Measurements from ENCODE around the gene KAZALD1. TPM values are rescaled to one million over a fixed set of nuclear protein-coding genes. Genes with fewer than 3 reads are reported as not detected.

KAZALD1 gene
- total and polyA plus RNA-seq, 2 donors from 2014 or later = 9.7 to 9.8 TPM

- Histone ChIP-seq H3K27ac (ENCODE audit: low read depth in 2 of 2, low read length in 2 of 2) (no peak overlapping the region), H3K4me3 (ENCODE audit: low read length in 3 of 3) (no peak overlapping the region), H3K36me3 (ENCODE audit: control insufficient read depth in 2 of 3, insufficient read depth in 3 of 3, low read length in 3 of 3) (no peaks in the 10 kb centered on the region), H3K27me3 (ENCODE audit: control insufficient read depth, insufficient read depth, low read length) (peaks cover 10% of the 10 kb centered on the region), H3K9ac (ENCODE audit: low read length in 3 of 3) (no peak overlapping the region), H3K9me3 (ENCODE audit: control insufficient read depth in 2 of 3, insufficient read depth in 1 of 3, low read length in 3 of 3) (no peaks in the 10 kb centered on the region), H3K4me1 (ENCODE audit: control insufficient read depth in 2 of 3, insufficient read depth in 2 of 3, low read depth in 1 of 3, low read length in 3 of 3) (no peaks in the 10 kb centered on the region)
- no peak for TF ChIP-seq CTCF (IDR thresholded peaks at IDR 0.05; ENCODE audit: borderline replicate concordance, extremely low read depth, insufficient read depth)
- no peak for DNase-seq
- no peak for FAIRE-seq
- intact Hi-C loops (cut with DNase I) = no loop called here
Measured at GRCh38 chr10:101089520-101090299, 27.9 kb downstream of the KAZALD1 start.

DNA sequence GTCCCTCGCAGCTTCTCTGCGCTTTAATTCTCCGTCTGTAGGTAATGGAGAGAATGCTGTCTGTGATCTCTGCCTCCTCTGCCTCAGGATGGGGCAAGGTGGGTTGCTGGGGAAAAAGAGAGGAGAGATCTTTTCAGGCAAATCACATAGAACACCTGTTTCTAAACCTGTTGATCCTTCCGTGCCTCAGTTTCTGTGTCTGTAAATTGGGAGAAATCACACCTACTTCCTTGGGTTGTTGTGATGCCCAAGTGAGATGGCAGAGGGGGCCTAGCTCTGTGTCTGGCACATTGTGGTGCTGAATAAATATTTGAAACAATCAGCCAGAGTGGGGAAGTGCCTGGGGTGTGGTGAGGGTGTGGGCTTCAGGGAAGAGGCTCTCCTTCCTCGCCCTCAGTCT lies 28.8 kb downstream of the KAZALD1 start:
- no peaks in the 10 kb centered on the region for H3K4me1 ChIP-seq (ENCODE audit: control insufficient read depth in 2 of 3, insufficient read depth in 2 of 3, low read depth in 1 of 3, low read length in 3 of 3)
- no peak overlapping the region for H3K9ac ChIP-seq (ENCODE audit: low read length in 3 of 3)
- TF ChIP-seq CTCF (IDR thresholded peaks at IDR 0.05; ENCODE audit: borderline replicate concordance, extremely low read depth, insufficient read depth) = no peak
- H3K27ac ChIP-seq (ENCODE audit: low read depth in 2 of 2, low read length in 2 of 2) = no peak overlapping the region
- H3K4me3 ChIP-seq (ENCODE audit: low read length in 3 of 3) = no peak overlapping the region
- H3K27me3 ChIP-seq (ENCODE audit: control insufficient read depth, insufficient read depth, low read length) = peaks cover 7% of the 10 kb centered on the region
- H3K9me3 ChIP-seq (ENCODE audit: control insufficient read depth in 2 of 3, insufficient read depth in 1 of 3, low read length in 3 of 3) = no peaks in the 10 kb centered on the region
- FAIRE-seq (no peak), DNase-seq (no peak)
- intact Hi-C loops (cut with DNase I) = no loop called here
- H3K36me3 ChIP-seq (ENCODE audit: control insufficient read depth in 2 of 3, insufficient read depth in 3 of 3, low read length in 3 of 3) = no peaks in the 10 kb centered on the region

DNA sequence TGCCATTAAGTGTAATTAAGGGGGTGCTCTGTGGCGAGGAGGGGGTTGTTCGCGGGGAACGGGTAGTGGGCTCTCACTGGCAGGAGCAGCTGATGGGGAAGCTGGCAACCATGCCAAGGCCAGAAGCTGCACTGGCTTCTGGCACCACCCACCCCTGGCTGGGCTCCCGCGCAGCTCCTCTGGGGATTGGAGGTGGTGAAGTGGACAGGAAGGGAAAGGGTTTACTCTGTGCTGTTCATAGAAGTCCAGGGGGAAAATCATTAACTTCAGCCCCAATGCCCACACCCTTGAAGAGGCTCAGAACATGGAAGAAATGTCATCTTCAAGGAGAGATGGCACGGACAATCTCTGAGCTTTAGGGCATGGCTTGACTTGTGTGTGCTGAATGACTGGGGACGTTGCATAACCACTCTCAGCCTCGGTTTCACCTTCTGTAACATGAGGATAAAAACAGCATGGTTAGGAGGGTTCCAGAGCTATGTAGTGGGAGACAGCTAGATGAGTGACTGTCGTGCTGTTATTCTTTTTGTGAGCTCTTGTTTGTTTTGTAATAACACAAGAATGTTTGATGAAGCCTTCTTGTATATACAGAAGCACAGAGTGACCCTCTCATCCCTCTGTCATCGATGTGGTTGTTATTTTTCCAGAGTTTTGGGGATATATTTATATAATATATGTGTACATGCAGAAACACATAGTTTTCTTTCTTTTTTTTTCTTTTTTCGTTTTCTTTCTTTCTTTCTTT lies 29.9 kb downstream of the KAZALD1 start:
- no peak overlapping the region for H3K4me3 ChIP-seq (ENCODE audit: low read length in 3 of 3)
- FAIRE-seq = no peak
- no peak overlapping the region for H3K9ac ChIP-seq (ENCODE audit: low read length in 3 of 3)
- no peaks in the 10 kb centered on the region for H3K9me3 ChIP-seq (ENCODE audit: control insufficient read depth in 2 of 3, insufficient read depth in 1 of 3, low read length in 3 of 3)
- H3K4me1 ChIP-seq (ENCODE audit: control insufficient read depth in 2 of 3, insufficient read depth in 2 of 3, low read depth in 1 of 3, low read length in 3 of 3) = no peaks in the 10 kb centered on the region
- H3K27me3 ChIP-seq (ENCODE audit: control insufficient read depth, insufficient read depth, low read length) = peaks cover 3% of the 10 kb centered on the region
- no peak for DNase-seq
- H3K27ac ChIP-seq (ENCODE audit: low read depth in 2 of 2, low read length in 2 of 2) = no peak overlapping the region
- no peak for TF ChIP-seq CTCF (IDR thresholded peaks at IDR 0.05; ENCODE audit: borderline replicate concordance, extremely low read depth, insufficient read depth)
- no peaks in the 10 kb centered on the region for H3K36me3 ChIP-seq (ENCODE audit: control insufficient read depth in 2 of 3, insufficient read depth in 3 of 3, low read length in 3 of 3)
- intact Hi-C loops (cut with DNase I) = no loop called here

Measured in kidney (tissue), 14 donors.